ENCODE data around the gene SMAD5. TPM values are rescaled to one million over a fixed set of nuclear protein-coding genes. Genes with fewer than 3 reads are reported as not detected.

SMAD5 gene
- total RNA-seq, 4 donors from 2014 or later: 25.6 to 50.1 (median 32.0) TPM

DNA sequence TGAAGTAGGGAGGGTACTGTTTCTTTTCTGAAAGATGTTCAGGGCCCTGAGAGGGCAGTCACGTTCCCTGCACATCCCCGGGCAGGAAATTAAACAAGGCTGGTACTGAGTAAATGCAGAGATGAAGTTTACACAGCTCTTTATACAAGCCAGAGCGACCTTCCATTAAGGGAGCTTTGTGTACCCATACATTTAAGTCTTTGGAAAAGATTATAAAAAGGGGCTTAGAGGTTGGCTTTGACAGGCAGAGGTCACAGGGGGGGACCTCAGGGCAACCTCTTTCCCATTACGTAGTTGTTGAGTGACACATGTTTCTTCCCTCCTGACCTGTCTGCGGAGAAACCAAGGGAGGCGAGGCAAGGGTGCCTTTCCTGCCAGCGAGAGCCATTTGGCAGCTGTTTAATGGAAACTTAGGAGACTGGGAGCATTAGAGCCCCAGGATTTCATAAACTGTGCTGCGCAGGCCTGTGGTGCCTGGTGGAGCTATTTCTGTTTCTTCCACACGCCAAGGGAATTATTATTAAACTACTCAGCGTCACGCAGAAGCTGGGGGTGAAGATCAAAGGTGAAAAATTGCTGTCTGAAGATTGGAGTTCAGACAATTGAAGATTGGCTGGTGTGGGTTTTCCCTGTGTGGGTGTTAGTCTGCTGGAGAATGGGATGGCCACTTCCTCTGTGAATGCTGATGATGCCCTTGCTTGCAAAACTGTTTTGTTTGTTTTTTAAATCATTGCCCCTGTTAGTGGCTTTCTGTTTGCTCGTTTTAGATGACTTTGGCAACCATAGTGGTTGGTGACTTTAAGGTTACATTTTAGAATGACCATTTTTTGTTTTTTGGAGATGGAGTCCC lies 63.6 kb downstream of the SMAD5 start:
- no peak overlapping the region for H3K4me3 ChIP-seq
- ATAC-seq (no peak), DNase-seq (no peak)
- intact Hi-C loops (cut with DNase I; ENCODE audit: low total_unique reads): no loop called here
- H3K27me3 ChIP-seq: peaks cover 3 to 12% (median 7%) of the 10 kb centered on the region in 3 donors
- H3K9me3 ChIP-seq: no peaks in the 10 kb centered on the region
- no peak for TF ChIP-seq POLR2A (IDR thresholded peaks at IDR 0.05)
- TF ChIP-seq, protein P1, sequence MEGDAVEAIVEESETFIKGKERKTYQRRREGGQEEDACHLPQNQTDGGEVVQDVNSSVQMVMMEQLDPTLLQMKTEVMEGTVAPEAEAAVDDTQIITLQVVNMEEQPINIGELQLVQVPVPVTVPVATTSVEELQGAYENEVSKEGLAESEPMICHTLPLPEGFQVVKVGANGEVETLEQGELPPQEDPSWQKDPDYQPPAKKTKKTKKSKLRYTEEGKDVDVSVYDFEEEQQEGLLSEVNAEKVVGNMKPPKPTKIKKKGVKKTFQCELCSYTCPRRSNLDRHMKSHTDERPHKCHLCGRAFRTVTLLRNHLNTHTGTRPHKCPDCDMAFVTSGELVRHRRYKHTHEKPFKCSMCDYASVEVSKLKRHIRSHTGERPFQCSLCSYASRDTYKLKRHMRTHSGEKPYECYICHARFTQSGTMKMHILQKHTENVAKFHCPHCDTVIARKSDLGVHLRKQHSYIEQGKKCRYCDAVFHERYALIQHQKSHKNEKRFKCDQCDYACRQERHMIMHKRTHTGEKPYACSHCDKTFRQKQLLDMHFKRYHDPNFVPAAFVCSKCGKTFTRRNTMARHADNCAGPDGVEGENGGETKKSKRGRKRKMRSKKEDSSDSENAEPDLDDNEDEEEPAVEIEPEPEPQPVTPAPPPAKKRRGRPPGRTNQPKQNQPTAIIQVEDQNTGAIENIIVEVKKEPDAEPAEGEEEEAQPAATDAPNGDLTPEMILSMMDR (IDR thresholded peaks at IDR 0.05 in 4 of 5, conservative IDR thresholded peaks at IDR 0.05 in 1 of 5): no peak
- in situ Hi-C loops (cut with MboI; ENCODE audit: low sequenced_read_pairs in 4 of 4): no loop called here
- no peak overlapping the region for H3K27ac ChIP-seq
- H3K4me1 ChIP-seq: peaks cover 0 to 18% of the 10 kb centered on the region in 2 donors
- H3K36me3 ChIP-seq: no peaks in the 10 kb centered on the region

GRCh38 chr5:136197462-136198142 lies 65.0 kb downstream of the SMAD5 start:
- ATAC-seq (no peak), DNase-seq (no peak)
- no peaks in the 10 kb centered on the region for H3K36me3 ChIP-seq
- no peak overlapping the region for H3K4me3 ChIP-seq
- no peak for TF ChIP-seq POLR2A (IDR thresholded peaks at IDR 0.05)
- TF ChIP-seq, protein P1 (IDR thresholded peaks at IDR 0.05 in 4 of 5, conservative IDR thresholded peaks at IDR 0.05 in 1 of 5): no peak
- in situ Hi-C loops (cut with MboI; ENCODE audit: low sequenced_read_pairs in 4 of 4): no loop called here
- no peak overlapping the region for H3K27ac ChIP-seq
- no peaks in the 10 kb centered on the region for H3K9me3 ChIP-seq
- H3K4me1 ChIP-seq: peaks cover 0 to 6% of the 10 kb centered on the region in 2 donors
- intact Hi-C loops (cut with DNase I; ENCODE audit: low total_unique reads): no loop called here
- no peaks in the 10 kb centered on the region for H3K27me3 ChIP-seq

DNA sequence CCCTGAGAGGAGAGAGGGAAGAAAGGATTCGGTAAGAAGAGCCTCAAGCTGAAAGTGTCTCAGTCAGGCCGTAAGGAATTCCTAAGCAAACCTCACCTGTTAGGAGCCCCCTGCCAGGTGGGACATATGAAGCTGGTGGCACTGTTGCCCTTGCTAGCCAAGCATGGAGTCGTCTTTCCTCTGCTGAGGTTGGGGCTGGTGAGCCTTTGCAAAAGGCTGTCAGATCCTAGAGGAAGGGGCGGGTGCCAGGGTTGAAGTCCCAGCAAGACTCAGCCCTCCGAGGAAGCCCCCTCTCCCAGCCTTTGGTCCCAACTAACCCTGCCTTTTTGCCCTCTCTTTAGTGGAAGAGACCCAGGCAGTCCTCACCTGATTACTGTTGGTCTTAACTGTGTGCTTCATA lies 65.8 kb downstream of the SMAD5 start:
- TF ChIP-seq, protein P1 (IDR thresholded peaks at IDR 0.05 in 4 of 5, conservative IDR thresholded peaks at IDR 0.05 in 1 of 5): no peak
- no peak for TF ChIP-seq POLR2A (IDR thresholded peaks at IDR 0.05)
- Histone ChIP-seq H3K36me3 (no peaks in the 10 kb centered on the region), H3K27me3 (no peaks in the 10 kb centered on the region), H3K4me1 (no peaks in the 10 kb centered on the region), H3K27ac (no peak overlapping the region), H3K9me3 (no peaks in the 10 kb centered on the region), H3K4me3 (no peak overlapping the region)
- in situ Hi-C loops (cut with MboI; ENCODE audit: low sequenced_read_pairs in 4 of 4): no loop called here
- intact Hi-C loops (cut with DNase I; ENCODE audit: low total_unique reads): no loop called here
- ATAC-seq (no peak), DNase-seq (no peak)

DNA sequence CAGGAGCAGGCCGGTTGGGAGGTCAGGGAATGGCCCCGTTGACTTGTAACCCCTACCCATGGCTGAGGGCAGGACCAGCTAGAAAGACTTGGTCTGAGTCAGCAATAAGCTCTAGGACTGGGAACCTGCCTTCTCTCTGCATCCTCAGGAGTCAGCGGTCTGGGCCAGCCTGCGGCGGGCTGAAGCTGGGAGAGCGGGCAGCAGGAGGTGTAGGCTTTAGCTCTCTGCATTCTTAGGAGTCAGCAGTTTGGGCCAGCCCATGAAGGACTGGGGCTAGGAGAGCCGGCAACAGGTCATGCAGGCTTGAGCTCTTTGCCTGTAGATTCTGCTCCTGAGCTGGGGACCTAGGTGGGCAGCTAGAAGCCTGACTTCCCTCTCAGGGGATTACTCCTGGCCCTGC lies 66.8 kb downstream of the SMAD5 start:
- Histone ChIP-seq H3K27me3 (no peaks in the 10 kb centered on the region), H3K27ac (no peak overlapping the region), H3K9me3 (no peaks in the 10 kb centered on the region), H3K36me3 (no peaks in the 10 kb centered on the region), H3K4me3 (no peak overlapping the region), H3K4me1 (no peaks in the 10 kb centered on the region)
- in situ Hi-C loops (cut with MboI; ENCODE audit: low sequenced_read_pairs in 4 of 4) (no loop called here), intact Hi-C loops (cut with DNase I; ENCODE audit: low total_unique reads) (no loop called here)
- DNase-seq (no peak), ATAC-seq (no peak)
- no peak for TF ChIP-seq POLR2A (IDR thresholded peaks at IDR 0.05)
- TF ChIP-seq, protein P1 (IDR thresholded peaks at IDR 0.05 in 4 of 5, conservative IDR thresholded peaks at IDR 0.05 in 1 of 5): no peak
